Measurements from ENCODE around the gene SCAF1.

Gene SCAF1

DNA sequence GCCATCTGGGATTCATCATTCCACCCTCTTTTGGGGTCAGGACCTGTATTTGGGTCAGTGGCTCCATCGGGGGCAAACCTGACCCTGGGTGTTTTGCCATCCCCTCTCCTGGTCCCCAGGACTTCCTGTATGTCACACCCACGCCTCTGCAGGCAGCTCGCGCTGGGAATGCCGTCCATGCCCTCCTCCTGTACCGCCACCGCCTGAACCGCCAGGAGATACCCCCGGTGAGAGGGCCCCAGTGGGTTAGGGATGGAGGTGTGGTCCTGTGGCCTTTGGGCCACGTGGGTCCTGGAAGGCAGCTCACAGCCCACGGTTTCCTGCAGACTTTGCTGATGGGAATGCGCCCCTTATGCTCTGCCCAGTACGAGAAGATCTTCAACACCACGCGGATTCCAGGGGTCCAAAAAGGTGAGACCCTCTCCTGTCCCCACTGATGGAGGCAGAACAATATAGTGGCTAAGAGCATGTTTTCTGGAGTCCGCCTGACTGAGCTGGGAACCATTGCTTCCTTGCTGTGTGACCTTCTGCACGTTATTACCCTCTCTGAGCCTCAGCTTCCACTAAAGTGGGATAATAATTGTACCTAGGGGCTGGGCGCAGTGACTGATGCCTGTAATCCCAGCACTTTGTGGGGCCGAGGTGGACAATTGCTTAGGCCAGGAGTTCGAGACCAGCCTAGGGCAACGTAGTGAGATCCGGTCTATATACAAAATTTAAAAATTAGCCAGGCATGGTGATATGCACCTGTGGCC, 63.1 kb downstream of the SCAF1 start:
- DNase-seq (ENCODE audit: low read depth in 2 of 2, low spot score in 1 of 2), result no peak

DNA sequence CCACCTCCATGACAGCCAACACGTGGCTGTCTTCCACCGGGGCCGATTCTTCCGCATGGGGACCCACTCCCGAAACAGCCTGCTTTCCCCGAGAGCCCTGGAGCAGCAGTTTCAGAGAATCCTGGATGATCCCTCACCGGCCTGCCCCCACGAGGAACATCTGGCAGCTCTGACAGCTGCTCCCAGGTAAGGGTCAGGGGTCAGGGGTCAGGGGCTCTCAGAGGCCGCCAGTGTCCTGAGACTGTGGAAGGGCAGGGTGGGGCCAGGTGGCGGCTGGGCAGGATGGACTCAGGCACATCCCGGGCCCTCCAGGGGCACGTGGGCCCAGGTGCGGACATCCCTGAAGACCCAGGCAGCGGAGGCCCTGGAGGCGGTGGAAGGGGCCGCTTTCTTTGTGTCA, 63.9 kb downstream of the SCAF1 start:
- no peak for DNase-seq (ENCODE audit: low read depth in 2 of 2, low spot score in 1 of 2)

Data from stimulated activated CD8-positive, alpha-beta memory T cell treated with anti-CD3 and anti-CD28 coated beads, Interleukin-4, amount 100 ng/mL, for 4 hours (primary cell).